ENCODE measurements around the gene RYR2. TPM values are rescaled to one million over a fixed set of nuclear protein-coding genes. Genes with fewer than 3 reads are reported as not detected.
"Not testable (repeated sequence)": the region's sequence is repeated elsewhere in the genome, so short reads cannot be mapped to it uniquely, and the experiment has no call there.

Gene RYR2
- total RNA-seq, 1 experiment from 2014 or later, result 4.7 TPM

DNA sequence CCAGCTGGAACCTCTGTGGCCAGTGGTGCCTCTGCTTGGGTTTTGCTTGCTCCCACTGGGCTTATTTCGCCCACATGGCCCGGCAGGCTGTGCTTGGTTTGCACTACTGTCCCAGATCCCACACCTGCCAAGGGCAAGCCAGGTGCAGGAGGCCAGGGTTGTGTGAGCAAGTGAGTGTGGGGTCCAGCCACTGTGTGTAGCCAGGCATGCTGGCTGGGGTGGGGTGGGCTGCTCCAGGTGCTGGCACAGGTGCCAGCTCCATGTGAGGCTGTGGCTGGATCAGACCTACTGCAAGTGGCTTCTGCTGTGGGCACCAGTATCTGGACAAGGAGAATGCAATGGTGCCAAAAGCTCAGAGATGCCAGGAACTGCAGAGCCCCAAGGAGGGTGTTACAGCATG is 28.5 kb downstream of the RYR2 start:
- no peak for DNase-seq (ENCODE audit: extremely low read depth, low read depth)

DNA sequence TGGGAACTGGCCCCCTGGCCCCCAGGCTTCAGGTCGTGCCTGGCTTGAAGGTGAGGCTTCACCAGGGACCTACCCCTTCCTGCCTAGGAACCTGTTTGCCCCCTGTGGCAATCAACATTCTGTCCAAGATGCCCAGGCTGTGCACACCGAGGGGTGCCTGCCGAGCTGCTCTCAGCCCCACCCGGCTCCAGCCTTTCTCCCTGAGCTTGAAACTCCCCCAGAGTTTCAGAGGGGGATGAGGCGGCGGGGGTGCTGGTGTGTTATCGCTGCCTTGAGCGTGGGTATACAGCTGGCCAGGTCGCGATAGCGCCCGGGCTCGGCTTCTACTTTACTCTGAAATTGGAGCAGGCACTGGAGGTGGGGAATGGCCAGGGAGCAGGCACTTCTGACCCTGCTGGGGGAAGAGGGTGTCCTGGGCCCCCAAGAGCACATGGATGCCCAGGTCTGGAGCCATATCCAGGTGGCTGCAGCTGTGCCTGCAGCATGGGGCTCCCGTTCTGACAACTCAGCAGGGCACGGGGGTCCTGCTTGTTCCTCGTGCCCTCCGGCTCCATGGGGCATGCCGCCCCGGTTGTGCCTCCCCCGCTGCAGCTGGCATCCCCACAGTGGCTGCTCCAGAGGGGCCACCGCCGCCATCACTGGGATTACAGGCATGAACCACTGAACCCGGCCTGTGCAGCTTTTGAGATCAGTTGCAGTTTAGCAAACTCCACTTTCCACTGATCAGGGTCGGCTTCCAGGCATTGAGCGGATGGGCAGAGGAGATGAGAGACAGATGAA is 29.8 kb downstream of the RYR2 start:
- DNase-seq (ENCODE audit: extremely low read depth, low read depth), result no peak

DNA sequence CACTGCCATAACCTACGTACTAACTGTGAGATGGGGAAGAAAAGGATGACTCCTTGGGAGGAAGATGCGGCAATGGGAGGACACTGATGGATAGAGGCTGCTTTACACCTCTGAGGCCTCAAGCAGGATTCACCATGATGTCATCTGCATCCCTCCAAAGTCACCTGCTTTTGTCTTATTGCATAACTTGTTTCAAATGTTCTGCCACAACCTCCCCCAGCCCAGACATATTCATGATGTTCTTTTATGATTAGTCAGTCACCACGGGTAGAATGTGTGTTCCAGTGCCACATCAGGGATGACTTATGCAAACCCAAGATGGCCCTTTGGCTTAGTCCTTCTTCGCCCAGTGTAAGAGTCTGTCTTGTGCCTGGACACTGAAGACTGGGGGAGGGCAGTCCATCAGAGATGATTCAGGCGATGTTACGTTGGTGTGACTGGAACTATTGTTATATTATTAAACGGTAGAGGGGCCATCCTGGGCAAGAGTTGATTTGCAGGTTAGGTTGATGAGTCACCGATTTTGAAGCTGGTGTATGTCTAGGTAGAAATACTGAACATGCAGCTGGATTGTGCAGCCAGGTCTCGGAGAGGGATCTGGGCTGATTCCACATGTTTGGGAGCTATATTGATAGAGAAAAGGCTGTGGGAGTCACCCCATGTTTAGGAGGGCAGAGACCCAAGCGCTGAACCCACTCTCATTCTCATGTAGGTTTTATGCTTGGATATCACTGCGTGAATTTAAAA is 32.6 kb downstream of the RYR2 start:
- no peak for DNase-seq (ENCODE audit: extremely low read depth, low read depth)

DNA sequence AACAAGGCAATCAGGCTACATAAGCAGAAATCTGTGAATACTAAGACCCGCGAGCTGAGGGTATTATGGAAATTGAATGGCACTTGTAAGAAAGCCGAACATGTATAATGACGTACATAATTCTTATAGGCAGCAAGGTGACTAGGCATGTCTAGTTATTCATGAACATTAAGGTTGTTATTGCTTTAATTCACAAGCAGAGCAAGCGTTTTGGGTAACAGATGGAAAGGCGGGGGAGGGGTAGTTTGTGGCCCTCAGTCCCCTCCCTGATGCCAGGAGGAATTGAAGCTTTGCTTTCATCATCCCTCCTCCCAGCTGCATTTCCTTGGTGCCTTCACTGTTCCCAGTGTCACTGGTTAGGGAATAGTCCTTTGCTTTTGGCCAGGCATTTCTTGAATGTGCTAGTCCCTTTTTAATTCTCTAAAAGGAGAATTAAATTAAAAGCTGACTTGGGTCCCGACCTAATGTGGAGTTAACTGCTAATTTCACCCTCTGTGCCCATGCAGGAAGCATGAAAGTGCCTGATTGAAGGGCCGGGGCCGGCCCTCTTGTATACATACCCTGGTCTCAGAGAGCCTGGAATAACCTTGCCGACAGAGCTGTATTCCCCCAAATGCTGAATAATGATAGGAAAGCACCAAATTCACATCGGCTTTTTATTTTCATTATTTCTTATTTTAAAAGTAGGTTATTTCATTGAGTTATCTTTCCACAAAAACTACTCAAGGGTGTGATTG is 42.5 kb downstream of the RYR2 start:
- no peak for DNase-seq (ENCODE audit: extremely low read depth, low read depth)

DNA sequence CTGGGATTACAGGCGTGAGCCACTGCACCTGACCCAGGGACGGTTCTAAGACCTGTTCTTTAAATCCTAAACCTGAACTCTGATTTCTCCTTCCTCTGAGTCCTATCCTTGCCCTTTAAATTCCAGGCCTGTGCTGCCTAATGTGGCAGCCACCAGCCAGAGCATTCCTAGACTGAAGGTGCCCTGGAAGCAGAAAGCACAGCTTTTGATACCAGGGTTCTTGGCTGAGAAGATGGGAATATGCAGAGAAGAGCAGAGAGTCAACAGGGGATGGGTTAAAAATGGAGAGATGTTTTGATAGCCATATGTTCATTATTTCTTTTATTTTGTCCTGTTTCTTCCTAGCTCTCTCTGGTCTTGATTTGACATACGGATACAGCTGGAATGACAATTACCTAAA is 49.7 kb downstream of the RYR2 start:
- no peak for DNase-seq (ENCODE audit: extremely low read depth, low read depth)

DNA sequence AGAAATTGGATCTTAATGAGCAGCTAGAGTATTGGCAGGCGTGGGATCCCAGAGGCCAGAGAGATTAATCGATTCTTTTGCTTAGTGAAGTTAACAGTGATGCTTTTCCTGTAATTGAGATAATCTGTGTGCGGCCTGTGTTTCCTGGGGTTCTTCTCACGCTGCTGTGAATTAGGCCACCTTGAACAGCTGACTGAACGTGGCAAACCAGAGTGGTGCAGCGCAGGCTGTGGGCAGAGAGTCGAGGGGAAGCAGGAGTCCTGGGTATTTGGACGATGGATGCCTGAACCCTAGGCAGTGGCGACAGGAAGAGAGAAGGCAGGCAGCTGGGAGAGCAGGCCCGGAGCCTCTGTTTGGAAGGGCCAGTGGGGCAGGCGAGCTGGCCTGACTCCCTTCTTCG is 51.7 kb downstream of the RYR2 start:
- no peak for DNase-seq (ENCODE audit: extremely low read depth, low read depth)

DNA sequence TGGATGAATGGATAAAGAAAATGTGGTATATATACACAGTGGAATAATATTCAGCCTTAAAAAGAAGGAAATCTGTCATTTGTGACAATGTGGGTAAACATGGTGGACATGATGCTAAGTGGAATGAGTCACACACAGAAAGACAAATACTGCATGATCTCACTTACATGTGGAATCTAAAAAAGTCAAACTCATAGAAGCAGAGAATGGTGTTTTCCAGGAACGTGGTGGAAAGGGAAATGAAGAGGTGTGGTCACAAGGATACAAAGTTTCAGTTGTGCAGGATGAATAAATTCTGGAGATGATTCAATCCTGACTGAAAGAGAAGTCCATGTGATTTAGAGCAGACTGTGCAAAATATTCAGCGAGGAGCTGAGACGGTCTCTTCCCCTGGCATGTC is 56.6 kb downstream of the RYR2 start:
- peak; percentile 43 for DNase-seq (ENCODE audit: extremely low read depth, low read depth)

DNA sequence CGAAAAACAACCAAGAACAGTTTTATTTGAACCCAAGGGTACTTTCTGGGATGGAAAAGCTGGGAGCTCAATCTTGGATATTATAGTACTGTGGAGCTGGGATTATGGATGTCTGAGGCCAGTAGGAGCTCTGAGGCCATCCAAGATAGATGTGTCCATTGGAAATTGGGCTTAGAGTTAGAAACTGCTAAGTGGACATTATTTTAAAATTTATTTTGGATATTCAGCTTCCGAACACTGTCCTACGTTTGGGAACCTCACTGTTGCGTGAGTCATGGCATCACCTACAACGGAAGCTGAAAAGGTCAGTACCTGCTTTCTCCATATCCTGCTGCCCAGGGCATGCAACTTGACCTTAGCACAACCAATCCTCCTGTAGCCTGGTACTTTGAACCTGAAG is 61.0 kb downstream of the RYR2 start:
- no peak for DNase-seq (ENCODE audit: extremely low read depth, low read depth)

DNA sequence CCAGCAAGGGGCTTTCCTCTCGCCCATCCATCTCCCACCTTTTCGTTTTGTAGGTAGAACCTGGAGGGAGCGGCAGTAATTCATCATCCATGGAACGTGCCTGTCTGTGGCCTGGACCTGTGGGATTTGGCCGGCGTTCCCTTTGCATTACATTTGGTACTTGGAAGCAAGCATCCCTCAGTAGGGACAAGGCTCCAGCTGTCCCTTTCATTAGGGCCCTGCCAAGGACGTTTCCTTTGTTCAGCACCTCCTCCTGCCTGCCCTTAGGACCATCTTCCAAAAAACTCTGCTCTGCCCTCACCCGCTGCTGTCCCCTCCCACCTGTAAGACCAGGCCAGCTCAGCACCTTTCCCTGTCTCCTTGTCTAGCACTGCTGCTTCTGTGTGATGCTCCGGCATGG is 62.1 kb downstream of the RYR2 start:
- DNase-seq (ENCODE audit: extremely low read depth, low read depth), result no peak

DNA sequence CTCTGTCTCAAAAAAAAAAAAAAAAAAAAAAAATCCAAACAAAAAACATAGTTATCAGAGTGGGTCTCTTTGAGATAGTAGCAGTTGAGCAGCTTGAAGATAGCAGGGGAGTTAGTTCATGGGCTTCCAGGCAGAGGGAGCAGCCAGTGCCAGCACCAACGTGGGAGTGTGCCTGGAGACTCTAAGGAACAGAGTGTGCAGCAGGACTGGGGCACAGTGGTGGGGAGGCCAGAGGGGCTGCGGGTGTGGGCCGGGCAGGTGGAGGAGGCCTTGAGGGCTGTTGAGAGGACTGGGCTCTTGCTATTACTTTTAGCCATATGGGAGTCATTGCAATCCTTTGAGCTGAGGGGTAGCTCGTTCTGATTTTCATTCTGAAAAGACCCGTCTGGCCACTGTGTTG is 63.8 kb downstream of the RYR2 start:
- no peak for DNase-seq (ENCODE audit: extremely low read depth, low read depth)

DNA sequence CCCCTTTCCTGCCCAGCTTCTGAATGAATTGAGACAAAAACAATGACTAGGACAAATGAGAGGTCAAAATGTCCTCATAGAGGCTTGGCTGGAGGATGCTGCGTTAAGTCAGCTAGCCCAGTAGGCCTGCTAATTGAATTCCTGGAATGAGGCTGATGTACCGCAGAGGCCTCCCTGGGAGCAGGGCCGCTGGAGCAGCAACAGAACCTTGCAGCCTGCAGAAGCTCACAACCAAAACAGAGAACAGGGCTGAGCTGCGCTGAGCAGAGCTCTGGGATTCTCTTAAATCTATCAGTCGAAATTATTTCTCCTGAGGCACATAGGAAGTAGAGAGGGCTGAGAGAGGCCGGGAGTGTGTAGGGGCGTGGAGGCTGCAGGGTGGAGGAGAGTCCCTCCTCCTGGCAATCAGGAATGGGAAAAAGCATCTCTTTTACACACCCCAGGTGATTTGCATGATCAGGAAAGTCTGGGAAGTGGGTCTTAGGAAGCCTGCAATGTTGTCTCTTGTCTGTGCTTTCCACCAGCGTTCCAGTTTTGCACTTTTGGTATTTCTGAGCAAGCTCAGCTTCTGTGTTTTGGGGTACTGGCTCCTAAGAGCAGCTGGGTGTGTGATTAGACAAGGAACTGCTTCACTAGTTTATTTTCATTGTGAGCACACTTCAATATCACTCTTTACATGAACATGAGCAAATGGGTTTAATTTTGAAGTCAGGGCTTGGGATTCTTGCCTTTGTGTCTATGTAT is 66.5 kb downstream of the RYR2 start:
- no peak for DNase-seq (ENCODE audit: extremely low read depth, low read depth)

DNA sequence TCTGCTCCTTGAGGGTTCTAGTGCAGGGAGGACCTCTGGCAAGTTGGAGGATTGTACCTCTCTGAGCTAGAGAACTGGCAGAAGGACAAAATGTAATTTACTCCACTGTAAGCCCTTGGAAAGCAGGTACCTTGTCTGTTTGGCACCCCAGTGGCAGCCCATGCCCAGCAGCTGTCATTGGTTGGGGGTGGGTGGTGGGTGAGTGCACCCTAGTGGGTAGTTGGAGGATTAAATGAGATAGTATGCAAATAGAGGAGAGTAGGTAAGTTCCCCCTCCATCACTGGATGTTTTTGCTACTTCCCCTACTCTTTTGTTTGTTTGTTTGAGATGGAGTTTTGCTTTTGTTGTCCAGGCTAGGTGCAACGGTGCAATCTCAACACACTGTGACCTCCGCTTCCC is 69.8 kb downstream of the RYR2 start:
- no peak for DNase-seq (ENCODE audit: extremely low read depth, low read depth)

DNA sequence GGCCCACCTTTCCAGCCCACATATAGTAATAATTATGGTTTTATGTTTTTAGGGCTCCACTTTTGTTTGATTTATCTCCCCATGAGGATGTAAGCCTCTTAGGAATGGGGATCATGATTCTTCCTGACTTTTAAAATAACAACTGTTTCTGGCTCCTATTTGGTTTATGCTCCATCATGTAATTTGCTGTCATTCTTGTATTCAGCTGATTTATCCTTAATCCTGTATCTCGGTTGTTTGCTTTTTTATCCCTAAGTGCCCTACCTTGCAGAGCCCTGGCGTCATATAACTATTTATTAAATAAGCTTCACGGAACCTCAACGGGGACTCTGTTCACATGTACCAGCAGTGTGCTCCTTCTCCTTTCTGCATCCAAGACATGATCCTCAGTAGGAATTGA is 70.7 kb downstream of the RYR2 start:
- no peak for DNase-seq (ENCODE audit: extremely low read depth, low read depth)

DNA sequence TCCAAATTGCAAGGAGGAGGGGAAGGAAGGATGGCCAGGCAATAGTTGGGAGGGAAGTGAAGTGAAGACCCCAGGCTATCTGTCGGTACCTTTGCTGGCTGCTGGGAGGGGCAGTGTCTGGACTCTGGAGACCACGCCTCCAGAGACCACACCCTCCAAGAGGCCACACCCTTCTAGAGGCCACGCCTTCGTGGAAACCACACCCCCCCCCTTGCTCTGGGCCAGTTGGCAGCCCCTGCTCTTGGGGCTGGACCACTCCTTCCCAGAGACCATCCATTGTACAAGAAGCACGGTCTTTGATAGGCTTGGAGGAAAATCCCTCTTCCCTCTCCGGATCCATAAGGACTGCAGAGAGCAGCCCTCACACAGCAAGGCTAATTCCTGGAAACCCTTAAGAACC is 73.1 kb downstream of the RYR2 start:
- no peak for DNase-seq (ENCODE audit: extremely low read depth, low read depth)

DNA sequence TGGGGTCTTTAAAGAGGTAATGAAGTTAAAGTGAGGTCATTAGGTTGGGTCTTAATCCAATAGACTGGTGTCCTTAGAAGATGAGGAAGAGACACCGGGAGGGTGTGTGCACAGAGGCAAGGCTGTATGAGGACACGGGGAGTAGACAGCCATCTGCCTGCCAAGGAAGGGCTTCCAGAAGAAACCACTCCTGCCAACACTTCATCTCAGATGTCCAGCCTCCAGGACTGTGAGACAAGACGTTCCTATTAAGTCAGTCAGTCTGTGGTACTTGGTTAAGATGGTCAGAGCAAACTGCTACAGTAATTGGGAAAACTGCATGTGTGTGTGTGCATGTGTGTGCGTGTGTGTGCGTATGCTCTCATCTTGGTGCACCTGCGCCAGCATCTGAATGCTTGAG is 77.1 kb downstream of the RYR2 start:
- no peak for DNase-seq (ENCODE audit: extremely low read depth, low read depth)

DNA sequence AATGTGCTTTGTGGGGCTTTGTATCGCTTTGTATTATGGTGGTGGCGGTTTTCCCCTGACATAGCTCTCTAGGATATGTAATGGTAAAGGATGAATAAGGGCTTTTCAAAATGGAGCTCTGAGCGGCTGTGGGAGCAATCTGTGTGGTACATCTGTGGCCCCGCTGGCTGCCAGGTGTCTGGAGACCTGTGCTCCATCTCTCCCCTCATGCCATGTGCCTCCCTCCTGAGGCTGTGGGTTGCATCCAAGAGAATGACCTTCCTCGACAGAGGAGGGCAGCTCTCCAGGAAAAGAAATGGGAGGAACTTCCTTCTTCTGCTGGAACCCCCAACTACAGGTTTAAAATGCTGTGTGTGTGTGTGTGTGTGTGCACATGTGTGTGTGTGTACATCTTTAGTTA is 78.7 kb downstream of the RYR2 start:
- no peak for DNase-seq (ENCODE audit: extremely low read depth, low read depth)

DNA sequence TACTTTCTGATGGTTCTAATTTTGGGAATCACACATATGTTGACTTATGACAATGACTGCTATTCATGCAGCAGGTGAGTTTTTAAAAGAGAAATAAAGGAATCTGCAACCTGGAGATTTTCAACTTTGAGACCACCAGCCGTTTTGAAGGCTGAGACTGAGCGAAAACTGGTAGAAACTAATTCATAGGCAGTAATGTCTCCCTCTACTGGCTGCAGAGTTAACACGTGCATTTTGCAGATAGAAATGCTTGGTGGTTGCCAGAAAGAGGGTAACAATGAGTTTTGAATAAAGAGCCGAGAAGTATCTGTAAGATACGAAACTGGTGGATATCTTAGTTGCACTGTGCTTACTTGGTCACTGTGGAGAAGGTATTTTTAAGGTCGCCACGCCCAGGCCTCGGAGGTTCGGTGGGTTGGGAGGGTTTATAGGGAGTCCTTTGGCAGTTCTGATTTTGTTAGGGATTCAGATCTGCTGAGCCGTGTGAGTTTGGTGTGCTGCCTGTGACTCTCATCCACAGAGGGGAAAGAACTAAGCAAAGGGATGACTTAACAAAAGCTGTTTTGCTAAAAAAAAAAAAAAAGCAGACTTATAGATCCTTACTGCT is 83.0 kb downstream of the RYR2 start:
- peak; percentile 36 for DNase-seq (ENCODE audit: extremely low read depth, low read depth)

DNA sequence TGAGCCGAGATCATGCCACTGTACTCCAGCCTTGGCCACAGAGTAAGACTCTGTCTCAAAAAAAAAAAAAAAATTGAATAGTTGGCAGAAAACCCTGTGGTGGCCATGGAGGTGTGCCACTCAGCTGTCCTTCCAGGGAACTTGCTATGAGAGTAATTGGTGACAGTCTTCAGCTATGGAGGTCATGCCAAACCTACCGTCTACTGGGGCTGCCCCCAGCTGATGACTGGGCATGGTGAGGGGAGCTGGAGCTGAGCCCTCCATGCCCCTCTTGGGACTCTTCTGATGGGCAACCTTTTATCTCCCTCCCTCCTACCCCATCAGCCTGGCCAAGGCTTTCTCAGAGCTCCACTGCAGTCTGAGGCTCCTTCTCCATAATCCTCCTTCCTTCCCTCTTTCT is 84.2 kb downstream of the RYR2 start:
- no peak for DNase-seq (ENCODE audit: extremely low read depth, low read depth)

DNA sequence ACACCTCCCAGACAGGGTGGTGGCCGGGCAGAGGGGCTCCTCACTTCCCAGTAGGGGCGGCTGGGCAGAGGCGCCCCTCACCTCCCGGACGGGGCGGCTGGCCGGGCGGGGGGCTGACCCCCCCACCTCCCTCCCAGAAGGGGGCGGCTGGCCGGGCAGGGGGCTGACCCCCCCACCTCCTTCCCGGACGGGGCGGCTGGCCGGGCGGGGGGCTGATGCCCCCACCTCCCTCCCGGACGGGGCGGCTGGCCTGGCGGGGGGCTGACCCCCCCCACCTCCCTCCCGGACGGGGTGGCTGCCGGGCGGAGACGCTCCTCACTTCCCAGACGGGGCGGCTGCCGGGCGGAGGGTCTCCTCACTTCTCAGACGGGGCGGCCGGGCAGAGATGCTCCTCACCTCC is 85.3 kb downstream of the RYR2 start:
- not testable (repeated sequence) for DNase-seq (ENCODE audit: extremely low read depth, low read depth)

DNA sequence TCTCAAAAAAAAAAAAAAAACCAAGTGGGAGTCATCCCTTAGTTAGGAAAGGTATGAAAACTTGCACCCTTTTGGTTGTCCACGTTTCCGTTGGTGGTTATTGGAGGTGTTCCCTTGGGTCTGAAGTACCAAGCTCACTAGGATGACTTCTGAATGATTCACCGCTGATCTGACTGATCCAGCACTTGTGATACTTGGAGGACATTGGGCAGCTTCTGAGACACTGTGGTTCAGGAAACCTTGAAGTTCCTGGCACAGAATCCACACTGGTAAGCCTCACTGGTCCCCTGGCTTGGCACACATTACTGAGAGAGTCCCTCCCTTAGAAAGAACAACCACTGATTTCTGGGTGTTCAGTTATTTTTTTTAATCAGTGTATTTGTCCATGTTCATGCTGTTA is 91.9 kb downstream of the RYR2 start:
- no peak for DNase-seq (ENCODE audit: extremely low read depth, low read depth)

DNA sequence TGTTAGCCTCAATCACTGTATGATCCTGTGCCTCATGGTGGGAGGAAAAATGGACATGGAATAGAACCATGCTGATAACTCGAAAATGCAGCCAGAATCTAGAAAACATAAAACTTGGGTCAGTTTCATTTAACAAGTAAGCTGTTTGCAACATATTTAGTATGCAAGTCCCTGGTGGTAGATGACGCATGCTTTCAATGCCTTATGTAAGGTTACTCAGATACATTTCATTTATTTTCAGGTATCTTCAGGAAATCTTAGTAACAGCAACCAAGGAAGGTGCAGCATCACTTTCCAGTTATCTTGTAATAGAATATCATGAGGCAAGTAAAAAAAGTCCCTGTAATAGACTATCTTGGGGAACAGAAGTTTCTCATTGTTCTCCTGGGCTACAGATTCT is 92.9 kb downstream of the RYR2 start:
- DNase-seq (ENCODE audit: extremely low read depth, low read depth), result no peak
